C4-2B (cell line): ENCODE data around the gene WWOX.

Experiments
- ZFX ChIP-seq: fragments of 450-650 bp; IDR thresholded peaks from 2 replicates; pipeline ENCODE4 v1.6.1; 2017
- TF ChIP-seq, protein P1 (sequence below): fragments of 450-650 bp; conservative IDR thresholded peaks from 2 replicates; pipeline ENCODE4 v1.5.1; 2017; ENCODE audit warnings: mild to moderate bottlenecking

DNA sequence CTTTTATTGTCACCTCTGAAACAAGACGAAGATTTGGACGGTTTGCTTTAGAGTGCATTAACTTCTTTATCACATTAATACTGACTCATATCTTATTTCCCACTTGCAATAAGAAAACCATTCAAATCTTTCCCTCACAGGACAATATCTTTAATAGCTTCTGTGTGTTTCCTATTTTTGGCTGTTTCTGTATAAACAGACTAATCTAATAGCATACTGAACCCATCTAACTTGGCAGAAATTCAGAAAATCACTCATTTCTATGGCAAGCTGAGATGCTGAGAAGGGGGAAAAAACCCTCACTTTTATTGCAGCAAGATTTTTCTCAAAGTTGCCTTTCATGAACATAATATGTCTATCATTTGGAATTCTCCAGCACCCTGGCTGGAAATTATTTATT, 524.9 kb downstream of the WWOX start:
- TF ChIP-seq, protein P1, sequence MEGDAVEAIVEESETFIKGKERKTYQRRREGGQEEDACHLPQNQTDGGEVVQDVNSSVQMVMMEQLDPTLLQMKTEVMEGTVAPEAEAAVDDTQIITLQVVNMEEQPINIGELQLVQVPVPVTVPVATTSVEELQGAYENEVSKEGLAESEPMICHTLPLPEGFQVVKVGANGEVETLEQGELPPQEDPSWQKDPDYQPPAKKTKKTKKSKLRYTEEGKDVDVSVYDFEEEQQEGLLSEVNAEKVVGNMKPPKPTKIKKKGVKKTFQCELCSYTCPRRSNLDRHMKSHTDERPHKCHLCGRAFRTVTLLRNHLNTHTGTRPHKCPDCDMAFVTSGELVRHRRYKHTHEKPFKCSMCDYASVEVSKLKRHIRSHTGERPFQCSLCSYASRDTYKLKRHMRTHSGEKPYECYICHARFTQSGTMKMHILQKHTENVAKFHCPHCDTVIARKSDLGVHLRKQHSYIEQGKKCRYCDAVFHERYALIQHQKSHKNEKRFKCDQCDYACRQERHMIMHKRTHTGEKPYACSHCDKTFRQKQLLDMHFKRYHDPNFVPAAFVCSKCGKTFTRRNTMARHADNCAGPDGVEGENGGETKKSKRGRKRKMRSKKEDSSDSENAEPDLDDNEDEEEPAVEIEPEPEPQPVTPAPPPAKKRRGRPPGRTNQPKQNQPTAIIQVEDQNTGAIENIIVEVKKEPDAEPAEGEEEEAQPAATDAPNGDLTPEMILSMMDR = no peak
- no peak for TF ChIP-seq ZFX
